PC-9 (cell line): Measurements from ENCODE around the gene MYH14.

Source experiments
- EZH2 ChIP-seq: fragments of 200-600 bp; sonication (generic); IDR thresholded peaks from 2 replicates; pipeline ENCODE4 v1.8.0; 2017; ENCODE audit warnings: antibody characterized with exemption, low read depth
- TF ChIP-seq, protein P1 (sequence below): fragments of 200-600 bp; sonication (generic); conservative IDR thresholded peaks from 2 replicates; pipeline ENCODE4 v1.6.1; 2017; ENCODE audit warnings: mixed run types, antibody characterized with exemption, mild to moderate bottlenecking, moderate library complexity

GRCh38 chr19:50268041-50268440 is 64.6 kb downstream of the MYH14 start:
- TF ChIP-seq, protein P1, sequence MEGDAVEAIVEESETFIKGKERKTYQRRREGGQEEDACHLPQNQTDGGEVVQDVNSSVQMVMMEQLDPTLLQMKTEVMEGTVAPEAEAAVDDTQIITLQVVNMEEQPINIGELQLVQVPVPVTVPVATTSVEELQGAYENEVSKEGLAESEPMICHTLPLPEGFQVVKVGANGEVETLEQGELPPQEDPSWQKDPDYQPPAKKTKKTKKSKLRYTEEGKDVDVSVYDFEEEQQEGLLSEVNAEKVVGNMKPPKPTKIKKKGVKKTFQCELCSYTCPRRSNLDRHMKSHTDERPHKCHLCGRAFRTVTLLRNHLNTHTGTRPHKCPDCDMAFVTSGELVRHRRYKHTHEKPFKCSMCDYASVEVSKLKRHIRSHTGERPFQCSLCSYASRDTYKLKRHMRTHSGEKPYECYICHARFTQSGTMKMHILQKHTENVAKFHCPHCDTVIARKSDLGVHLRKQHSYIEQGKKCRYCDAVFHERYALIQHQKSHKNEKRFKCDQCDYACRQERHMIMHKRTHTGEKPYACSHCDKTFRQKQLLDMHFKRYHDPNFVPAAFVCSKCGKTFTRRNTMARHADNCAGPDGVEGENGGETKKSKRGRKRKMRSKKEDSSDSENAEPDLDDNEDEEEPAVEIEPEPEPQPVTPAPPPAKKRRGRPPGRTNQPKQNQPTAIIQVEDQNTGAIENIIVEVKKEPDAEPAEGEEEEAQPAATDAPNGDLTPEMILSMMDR = no peak
- no peak for TF ChIP-seq EZH2
